ENCODE measurements around the gene IBA57.
A peak's percentile ranks its signal among the peaks of the same experiment; 100 is the strongest.
"Not testable (repeated sequence)": the region's sequence is repeated elsewhere in the genome, so short reads cannot be mapped to it uniquely, and the experiment has no call there.

IBA57 gene

GRCh38 chr1:228212966-228213844 lies 47.6 kb downstream of the IBA57 start:
- peak; percentile 89 for DNase-seq (ENCODE audit: low read depth)

DNA sequence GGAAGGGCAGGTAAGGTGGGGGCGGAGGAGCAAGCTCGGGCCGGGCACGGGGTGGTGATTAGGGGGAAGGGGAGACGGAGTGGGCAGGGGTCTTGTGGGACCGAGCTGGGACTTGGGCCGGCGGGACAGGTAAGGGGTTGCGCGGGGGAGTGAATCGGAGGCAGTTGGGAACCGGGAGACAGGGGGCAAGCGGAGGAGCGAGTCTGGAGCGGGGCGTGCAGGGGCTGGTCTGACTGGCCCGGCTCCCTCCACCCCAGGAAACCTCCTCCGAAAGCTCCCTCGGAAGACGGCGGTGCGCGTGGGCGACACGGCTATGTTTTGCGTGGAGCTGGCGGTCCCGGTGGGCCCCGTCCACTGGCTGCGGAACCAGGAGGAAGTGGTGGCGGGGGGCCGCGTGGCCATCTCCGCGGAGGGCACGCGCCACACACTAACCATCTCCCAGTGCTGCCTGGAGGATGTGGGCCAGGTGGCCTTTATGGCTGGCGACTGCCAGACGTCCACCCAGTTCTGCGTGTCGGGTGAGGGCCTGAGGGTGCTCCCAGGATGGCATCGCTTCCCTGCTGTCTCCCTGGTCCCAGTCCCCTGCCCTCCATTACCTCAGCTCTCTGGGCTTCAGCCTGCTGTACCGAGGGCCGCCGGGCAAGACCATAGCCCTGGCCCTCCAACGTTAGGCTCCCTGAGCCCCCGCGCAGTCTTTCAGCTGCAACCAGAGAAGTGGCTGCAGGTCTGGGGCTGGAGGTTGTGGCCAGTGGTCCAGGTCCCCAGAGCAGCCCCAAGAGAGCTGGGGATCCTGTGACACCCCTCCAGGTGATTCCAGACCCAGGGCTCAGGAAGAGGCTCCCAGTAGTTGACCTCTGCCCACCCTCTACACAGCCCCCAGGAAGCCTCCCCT lies 48.6 kb downstream of the IBA57 start:
- DNase-seq (ENCODE audit: low read depth), result no peak

- no peak for DNase-seq (ENCODE audit: low read depth)
Observed at GRCh38 chr1:228214921-228215662, 49.5 kb downstream of the IBA57 start.

DNA sequence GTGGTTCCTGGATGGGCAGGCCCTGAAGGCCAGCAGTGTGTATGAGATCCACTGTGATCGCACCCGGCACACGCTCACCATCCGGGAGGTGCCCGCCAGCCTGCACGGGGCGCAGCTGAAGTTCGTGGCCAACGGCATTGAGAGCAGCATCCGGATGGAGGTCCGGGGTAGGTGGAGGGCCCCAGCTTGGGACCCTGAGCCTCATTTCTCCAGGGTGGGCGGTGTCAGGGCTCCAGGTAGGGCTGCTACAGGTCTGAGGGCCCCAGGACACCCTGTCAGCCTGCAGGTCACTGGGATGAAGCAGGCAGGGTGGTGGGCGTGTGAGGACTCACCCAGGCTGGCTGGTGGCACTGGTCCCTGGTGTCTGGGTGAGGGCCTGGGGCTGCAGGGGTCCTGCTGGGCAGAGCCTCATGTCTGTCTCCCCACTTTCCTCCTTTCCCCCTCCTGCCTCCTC lies 50.1 kb downstream of the IBA57 start:
- no peak for DNase-seq (ENCODE audit: low read depth)

GRCh38 chr1:228216371-228217320 lies 51.0 kb downstream of the IBA57 start:
- DNase-seq (ENCODE audit: low read depth), result no peak

GRCh38 chr1:228217551-228218344 lies 52.1 kb downstream of the IBA57 start:
- no peak for DNase-seq (ENCODE audit: low read depth)

DNA sequence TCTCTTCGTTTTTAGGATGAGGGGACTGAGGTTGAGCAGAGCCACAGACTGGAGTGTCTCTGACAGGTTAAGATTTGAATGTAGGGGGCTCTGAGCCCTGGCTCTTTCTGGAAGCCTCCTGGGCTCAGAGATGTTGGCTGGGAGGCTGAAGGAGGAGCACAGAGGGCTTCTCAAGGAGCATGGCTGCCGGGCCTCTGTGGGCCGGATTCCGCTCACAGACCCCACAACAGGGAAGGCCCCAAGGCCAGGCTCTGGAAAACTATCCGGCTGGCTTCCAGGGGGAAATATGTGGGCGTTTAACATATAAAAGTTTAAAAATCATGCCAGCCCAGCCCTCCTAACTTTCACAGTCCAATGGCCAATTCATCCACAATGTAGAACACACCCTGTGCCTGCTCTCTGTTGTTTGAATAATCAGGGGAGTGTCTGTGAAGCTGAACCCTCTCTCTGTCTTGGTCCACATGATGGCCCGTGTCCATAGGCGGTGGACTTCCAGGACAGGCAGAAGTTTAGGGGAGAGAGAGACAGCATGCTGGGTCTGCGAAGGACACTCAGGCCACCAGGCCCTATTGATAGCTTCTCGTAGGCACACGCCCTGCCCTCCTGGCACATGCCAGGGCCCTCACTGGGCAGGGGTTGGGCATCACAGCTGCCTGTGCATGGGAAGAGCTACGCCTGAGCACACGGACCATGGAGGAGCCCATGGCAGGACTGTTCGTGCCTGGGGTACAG lies 53.1 kb downstream of the IBA57 start:
- no peak for DNase-seq (ENCODE audit: low read depth)

DNA sequence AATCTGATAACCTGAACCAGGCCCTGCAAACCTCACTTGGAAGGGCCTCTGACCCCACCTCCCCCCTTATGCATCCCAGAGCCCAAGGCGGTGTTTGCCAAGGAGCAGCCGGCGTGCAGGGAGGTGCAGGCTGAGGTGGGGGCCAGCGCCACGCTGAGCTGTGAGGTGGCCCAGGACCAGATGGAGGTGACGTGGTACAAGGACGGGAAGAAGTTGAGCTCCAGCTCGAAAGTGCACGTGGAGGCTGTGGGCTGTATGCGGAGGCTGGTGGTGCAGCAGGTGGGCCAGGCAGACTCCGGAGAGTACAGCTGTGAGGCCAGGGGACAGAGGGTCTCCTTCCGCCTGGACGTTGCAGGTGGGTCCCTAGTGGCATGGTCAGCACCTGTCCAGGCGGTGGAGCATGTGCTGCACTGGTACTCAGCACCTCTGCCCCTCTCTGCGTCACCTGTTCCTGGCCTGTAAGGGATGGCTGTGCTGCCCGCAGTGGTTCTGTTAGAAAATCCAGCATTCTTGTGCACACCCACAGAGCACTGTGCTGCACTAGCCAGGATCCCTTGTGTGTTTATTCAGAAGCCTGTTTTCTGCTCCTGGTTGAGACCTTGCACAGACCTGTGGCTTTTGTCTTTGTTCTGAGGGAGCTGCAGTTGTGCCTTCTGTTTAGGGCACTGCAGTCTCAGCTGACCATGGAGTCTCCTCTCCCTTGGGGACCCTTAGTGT lies 53.8 kb downstream of the IBA57 start:
- no peak for DNase-seq (ENCODE audit: low read depth)

- DNase-seq (ENCODE audit: low read depth), result no peak
Observed at GRCh38 chr1:228219962-228220780, 54.6 kb downstream of the IBA57 start.

DNA sequence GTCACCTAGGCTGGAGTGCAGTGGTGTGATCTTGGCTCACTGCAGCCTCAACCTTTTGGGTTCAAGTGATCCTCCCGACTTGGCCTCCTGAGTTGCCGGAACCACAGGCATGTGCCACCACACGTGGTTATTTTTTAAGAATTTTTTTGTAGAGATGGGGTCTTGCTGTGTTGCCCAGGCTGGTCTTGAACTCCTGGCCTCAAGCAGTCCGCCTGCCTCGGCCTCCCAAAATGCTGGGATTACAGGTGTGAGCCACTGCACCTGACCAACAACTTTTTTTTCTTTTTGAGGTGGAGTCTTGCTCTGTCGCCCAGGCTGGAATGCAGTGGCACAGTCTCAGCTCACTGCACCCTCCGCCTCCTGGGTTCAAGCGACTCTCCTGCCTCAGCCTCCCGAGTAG lies 55.5 kb downstream of the IBA57 start:
- not testable (repeated sequence) for DNase-seq (ENCODE audit: low read depth)

DNA sequence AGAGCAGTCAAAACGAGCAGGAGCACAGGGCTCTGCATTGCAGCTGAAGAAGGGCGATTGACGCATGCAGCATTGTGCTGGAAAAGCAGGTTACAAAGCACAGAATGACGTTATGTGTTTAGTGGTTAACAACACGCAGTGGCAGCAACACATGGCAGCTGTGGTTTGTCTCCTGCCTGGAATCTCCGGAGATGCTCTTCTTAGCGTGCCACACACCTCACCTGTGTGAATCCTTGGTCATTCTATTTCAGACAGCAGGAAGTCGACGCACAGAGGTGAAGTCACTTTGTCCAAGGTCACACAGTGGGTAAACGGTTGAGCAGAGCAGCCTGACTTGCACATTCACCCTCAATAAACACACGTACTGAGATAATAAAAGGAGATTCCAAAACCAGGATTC lies 56.9 kb downstream of the IBA57 start:
- no peak for DNase-seq (ENCODE audit: low read depth)

- no peak for DNase-seq (ENCODE audit: low read depth)
Observed at GRCh38 chr1:228224198-228225164, 58.9 kb downstream of the IBA57 start.

- DNase-seq (ENCODE audit: low read depth), result no peak
Observed at GRCh38 chr1:228225165-228225710, 59.6 kb downstream of the IBA57 start.

- no peak for DNase-seq (ENCODE audit: low read depth)
Observed at GRCh38 chr1:228225740-228226139, 60.1 kb downstream of the IBA57 start.

GRCh38 chr1:228226141-228226874 lies 60.7 kb downstream of the IBA57 start:
- no peak for DNase-seq (ENCODE audit: low read depth)

All from activated T-helper 9 cell treated with anti-CD3 and anti-CD28 coated beads, Interleukin-2, amount 50 U/mL, for 16 hours (primary cell).